HuH-7.5 (cell line): ENCODE measurements around the gene PRKACA.

Source experiments
- DNase-seq: peaks from one replicate; pipeline ENCODE4 v3.0.0; 2011; ENCODE audit warnings: low spot score

PRKACA gene

DNA sequence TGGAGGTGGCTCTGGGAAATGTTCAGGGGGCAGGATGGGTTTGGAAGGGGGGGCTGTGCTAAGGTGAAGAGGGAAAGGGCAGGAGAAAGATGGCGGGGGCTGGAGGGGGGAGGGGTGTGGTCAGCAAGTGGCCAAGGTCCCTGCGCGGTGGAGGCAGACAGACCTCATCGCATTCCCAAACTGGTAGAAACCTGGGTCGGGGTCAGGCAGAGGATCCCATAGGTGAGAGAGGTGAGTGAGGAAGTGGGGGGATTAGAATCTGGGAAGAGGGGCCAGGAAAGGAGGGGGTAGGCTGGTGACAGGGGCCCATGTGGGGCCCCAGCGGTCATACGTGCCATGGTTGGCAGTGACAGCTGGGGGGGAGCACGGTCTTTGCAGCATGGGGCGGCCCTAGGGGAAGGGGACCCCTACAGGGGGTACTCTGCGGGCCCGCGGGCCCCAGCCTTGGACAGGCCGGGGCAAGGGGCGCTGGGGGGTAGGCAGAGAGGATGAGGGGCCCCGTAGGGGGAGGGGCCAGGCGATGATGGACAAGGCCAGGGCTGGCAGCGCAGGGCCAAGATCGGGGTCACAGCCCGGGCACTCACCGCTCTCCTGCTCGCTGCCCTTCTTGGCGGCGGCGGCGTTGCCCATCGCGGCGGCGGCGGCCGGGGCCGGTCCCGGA is 514 bp downstream of the PRKACA start:
- no peak for DNase-seq

DNA sequence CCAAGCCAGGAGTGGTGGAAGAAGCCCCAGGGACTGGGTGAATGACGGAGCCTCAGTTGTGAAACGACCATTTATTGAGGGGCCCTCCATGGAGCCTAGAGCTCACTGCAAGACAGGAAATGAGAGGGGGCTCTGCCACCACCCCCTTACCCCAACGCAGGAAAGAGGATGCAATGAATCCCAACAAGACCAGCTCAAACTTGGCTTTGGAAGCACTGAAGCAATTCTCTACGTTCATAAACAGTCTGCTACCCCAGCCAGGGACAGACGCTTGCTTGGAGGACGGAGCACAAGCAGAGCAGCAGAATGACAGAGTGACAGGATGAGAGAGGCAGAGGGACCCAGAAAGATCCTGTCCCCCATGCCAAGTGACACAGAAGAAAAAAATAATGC is 1.0 kb downstream of the PRKACA start:
- DNase-seq: no peak

DNA sequence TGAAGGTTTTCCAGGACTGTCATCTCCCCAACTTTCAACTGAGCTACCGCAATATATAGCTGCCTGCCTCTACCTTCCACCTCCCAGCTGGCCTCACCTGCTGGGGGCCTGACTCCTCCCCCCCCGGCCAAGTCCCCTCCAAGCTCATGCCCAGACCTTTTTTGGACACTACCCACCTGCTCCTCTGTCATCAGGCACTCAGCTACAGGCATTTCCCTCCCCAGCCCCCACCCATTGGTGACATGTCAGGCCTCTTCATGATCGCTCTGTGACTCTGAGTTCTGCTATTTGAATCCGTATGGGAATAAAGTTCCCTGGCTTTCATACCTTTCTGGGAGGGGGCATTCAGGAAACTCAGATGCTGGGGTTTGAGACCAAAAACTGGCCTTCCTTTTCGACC is 1.8 kb downstream of the PRKACA start:
- no peak for DNase-seq

DNA sequence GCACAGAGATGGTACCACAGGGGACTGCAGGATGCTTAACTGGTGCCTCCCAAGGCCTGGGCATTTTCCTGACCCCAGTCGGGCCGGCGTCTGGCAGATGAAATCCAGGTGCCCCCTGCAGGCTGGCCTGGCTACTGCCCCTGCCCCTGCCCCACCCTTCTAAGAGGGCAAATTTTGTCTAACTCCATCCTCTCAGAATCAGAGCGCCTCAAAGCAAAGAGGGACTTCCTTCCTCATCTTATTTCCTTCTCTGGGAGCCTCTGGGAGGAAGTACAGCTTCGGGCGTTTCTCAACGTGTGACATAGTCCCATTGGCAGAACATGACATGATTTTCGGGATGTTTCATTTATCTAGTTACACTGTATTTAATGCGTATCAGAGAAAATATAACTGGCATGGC is 2.7 kb downstream of the PRKACA start:
- no peak for DNase-seq

DNA sequence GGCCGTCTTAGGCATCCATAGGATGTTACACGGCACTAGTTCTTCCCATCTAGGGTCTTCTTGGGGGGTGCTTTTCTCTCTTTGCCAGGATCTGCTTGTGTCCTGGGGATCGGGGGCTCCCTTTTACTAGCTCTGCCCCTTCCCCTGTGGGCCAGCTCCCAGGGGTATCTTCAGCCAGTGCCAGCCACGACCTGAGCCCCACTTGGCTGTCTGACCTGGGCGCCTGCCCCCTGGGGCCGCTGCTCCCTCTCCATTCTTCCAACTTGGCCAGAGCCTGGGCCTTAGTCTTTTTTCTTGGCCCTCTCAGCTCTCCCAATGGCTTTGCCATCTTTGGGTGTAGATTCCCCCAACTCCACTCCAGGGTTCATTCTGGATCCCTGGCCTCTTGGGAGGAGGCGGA is 3.1 kb downstream of the PRKACA start:
- no peak for DNase-seq

DNA sequence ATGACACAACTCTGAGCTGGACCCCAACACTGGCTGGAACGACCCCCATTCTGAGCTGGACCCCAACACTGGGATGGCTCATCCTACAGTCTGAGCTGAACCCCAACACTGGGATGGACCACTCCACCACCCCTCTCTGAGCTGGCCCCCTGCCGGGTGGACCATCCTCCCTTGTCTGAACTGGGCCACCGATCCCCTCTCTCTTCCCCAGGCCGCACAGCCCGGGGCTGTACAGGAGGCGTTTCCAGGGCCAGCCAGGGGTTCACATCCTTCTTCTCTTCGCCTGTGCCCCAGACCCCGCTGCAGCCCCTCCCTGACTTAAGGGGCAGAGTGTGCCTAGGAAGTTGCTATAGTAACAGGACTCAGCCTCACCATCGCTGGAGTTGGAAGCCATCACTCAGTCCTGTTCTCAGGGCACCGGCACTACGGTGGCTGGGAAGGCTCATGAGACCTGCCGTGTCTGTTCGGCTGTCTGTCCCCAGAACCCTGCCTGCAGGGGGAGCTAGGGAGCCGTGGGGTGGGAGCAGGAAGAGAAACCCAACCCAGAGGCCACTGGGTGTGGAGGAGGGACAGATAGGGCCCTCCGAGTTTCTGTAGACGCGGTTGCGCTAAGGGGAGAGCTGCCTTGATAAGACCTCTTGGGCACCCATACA is 3.7 kb downstream of the PRKACA start:
- DNase-seq: no peak

DNA sequence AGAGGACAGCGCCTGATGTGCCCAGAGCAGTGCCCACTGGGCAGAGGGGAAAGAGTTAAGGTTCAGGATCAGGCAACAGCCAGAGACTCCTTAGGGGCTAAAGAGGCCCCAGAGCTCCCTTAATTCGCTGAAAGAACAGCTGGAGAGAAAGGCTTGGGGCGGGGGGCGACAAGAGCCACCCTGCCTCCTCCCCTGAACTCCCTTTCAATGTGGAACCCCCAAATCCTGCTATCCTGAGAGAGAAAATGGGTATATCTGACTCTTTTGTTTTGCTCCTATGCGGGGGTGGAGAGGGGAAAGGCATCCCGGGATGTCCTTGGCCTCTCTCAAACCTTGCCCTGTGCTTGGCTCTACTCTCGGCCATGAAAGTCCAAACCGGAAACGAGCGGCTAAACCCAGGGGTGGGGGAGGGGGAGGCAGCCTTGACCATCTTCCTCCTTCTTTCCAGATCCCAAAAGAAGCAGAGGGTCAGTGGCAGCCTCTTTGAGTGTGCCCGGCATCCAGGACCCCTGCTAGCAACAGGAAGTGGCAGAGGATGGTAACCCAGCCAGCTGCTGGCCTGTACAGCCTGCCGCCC is 4.7 kb downstream of the PRKACA start:
- DNase-seq: no peak

DNA sequence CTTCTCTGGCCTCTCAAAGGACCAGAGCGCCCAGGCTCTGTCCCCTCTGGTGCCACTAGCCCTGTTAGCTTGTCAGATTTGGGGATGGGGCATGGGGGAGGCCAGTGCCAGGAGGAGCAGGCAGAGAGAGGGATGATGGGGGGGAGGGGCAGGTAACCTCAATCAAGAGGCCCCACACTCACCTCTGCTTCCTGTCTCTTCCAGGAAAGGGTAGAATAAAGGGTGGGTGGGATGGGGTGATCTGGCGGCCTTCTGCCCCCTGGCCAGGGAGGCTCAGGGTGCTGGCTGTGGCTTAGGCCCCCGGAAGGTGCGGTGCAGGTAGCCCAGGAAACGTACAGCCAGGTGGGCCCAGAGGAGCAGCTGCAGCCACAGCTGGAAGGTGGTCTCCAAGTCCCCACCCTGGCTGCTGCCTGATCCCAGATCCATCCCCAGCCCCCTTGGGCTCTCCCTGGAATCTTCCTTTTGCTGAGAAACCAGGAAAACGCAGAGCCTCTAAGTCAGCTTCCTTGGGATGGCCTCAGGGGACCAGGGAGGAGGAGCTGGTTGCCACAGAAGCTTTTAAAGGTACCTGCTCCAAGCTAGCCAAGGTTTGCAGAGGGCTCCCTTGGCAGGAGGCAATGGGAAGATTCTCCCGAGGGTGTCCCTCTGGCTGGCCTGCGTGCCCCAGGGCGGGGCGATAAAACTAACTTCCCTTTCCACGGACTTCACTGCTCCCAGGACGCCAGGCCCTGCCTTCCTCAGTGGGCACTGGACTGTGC is 5.3 kb downstream of the PRKACA start:
- no peak for DNase-seq

DNA sequence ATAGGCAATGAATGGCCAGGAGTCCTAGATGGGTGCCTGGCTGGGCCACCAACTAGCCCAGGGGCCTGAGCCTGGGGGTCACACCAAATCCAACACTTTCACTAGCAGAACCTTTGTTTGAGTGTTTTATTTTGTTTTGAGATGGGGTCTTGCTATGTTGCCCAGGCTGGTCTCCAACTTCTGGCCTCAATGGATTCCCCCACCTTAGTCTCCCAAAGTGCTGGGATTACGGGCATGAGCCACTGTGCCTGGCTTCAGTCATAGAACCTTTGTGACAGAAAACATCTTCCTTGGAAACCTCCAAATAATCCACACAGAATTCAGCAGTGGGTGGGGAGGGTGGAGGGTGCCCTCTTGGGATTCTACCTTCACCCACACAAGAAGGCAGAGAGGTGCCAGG is 6.1 kb downstream of the PRKACA start:
- no peak for DNase-seq

DNA sequence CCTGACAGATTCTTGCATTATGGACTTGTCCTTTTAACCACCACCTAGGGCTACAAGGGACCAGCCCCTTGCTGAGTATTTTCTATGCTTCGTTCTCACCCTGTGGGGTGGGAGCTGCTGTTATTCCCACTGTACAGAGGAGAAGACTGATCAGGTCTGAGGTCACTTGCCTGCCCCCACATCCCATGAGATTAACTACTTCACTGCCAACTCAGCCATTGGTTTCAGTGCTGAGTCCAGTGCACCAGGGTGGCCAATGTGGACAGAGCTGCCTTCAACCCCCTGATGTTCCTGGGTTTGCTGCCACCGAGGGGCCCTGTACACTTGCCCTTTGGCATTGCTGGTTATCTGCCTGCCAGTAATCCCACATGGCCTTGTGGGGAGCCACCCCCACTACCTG is 6.9 kb downstream of the PRKACA start:
- DNase-seq: no peak

DNA sequence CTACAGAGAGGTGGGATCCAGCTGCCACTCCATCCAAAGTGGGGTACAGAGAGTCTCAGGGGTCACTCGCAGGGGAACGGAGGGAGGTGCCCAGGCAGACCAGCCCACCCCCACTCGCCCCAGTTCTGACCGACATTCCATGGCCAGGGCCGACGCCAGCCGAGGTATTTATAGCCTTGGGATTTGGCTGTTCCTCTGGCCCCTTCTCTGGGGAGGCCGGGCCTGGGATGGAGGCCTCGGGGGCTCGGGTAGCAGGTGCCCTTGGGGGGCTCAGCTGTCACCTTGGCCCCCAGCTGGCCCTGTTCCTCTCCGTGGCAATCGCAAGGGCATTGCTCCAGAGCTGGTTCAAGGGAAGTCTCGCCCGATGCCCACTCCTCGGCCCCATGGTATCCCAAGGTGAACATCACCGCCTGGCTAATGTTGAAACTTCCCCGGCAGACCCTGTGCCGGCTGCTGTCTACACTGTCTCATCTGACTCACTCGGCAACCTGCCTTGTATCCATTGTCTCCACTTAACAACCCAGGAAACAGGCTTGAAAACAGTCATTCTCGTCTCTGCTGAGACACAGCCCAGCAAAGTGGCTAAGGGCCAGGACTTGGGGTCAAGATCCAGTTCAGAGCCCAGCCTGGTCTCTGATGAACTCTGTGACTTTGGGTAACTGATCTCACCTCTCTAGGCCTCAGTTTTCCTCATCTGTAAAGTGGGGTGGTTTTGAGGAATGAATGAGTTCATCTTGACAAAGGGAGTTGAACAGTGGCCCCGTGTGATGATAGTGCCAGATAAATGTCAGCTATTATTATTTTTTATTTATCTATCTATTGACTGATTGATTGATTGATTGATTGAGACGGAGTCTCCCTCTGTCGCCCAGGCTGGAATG is 9.7 kb downstream of the PRKACA start:
- DNase-seq: no peak

DNA sequence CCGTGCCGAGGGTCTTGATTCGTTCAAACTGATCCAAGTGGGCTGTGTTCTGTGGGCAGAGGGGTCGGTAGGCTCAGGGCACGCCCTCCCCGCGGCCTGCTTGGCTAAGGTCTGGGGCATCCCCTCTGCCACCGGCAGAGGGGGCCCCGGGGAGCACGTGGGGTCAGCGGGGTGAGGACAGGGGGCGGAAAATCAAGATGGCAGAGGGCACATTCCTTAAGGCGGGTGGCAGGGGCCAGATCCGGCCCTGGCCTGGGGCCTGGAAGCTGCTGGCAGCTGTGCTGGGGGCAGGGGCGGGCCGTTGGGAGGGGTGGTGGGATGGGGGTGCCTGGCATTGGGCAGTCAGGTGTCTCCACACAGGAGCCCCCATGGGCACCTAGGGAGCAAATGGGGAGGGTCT is 10.7 kb downstream of the PRKACA start:
- DNase-seq: no peak

DNA sequence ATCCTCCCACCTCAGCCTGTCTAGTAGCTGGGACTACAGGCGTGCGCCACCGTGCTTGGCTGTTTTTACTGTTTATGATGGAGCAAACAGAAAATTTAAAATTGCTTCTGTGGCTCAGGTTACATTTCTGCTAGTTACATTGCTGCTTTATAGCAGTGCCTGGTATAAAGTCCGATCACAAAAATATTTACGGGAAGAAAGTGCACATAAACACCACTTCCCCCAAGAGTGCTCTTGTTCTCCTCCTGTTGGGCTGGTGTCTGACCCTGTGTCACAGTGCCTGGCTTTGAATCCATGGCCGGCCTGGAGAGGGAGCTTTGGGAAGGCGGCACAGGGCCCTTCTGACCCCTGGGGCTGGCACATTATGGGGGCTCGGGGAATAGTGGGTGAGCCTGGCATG is 11.9 kb downstream of the PRKACA start:
- no peak for DNase-seq

DNA sequence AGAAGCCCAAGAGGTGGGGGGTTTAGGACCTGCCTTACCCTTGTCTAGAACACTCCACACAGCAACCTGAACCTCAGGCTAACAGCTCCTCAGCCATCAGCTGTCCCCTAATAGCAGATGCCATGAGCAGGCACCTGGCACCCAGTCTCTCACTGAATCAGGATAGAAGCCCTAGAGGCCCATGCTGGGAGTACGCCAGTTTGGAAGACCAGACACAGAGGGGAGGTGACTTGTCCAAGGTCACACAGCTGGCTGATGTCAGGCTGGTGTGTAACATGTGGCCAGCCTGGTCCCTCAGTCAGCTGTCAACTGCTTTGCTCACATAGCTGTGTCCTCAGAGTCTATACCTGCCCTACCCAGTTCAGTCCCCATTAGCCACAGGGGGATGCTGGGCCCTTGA is 14.3 kb downstream of the PRKACA start:
- no peak for DNase-seq

DNA sequence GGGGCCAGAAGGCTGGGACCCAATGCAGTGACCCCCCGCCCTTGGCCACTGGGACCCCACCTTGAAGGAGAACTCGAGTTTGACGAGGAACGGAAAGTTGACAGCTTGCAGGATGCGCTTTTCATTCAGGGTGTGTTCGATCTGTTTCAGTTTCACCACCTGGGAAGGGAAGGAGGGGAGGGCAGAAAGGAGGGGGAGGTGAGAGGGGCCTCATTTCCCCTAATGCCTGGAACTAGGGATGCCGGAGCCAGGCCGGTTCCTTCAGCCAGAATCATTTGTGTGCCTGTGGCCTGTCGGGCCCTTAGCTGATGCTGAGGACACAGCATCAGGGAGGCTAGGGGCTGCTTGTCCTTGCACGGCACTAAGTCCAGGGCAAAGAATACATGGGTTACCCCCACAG is 14.8 kb downstream of the PRKACA start:
- no peak for DNase-seq

DNA sequence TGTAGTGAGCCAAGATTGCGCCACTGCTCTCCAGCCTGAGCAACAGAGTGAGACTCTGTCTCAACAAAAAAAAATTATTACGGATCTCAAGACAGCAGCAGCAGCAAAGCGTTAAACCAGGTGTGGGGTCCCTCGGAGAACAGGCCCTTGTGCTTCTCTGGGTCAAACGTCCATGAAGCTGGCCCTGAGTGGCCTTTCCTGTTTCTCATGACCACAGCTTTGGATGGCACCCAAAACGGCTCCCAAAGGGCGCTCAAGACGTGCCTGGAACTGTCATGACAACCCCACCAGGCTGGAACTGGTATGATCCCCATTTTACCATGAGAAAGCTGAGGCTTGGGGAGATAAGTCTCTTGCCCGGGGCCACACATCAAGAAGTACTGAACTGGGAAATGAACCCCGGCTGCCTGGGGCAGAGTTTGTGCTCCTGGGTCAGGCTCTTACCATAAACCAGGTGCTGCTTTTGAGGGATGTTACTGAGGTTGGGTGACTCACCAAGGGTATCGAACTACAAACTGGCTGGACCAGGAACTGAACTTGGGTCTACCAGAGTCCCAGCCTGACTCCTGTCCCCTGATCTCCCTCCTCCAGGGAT is 15.4 kb downstream of the PRKACA start:
- DNase-seq: no peak

DNA sequence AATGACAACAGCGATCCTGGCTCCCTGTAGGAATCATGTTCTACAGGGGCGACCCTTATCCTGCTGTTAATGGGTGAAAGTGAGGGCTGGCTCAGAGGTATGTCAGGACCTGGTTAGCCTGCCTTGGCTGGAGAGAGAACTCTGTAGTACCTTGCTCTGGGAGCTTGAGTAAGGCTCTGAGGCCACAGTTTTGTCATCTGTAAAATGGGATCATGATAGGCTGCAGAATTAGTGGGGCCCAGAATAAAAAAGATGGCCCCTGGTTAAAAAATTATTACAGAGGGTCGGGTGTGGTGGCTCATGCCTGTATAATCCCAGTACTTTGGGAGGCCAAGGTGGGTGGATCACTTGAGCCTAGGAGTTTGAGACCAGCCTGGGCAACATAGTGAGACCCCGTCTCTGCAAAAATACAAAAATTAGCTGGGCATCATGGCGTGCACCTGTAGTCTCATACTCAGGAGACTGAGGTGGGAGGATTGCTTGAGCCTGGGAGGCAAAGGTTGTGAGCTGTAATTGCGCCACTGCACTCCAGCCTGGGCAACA is 16.5 kb downstream of the PRKACA start:
- no peak for DNase-seq

DNA sequence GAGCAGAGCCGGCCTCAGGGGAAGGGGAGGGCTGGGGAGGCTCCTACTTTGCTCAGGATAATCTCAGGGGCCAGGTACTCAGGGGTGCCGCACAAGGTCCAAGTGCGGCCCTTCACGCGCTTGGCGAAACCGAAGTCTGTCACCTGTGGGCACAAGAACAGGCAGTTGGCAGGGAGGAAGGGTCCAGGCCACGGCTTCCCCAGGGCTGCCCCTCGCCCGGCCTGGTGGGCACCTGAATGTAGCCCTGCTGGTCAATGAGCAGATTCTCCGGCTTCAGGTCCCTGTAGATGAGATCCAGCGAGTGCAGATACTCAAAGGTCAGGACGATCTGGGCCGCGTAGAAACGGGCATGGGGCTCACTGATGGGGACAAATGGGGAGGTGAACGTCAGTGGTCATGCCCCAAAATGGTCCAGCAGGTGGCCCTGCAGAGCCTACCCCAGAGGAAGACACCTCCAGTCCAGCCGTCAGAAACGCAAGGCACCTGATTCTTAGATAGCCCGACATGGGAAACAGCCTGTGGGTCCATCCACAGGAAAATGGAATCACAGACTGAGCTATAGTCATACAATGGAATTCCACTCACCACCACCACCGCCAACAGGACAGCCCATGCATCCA is 19.9 kb downstream of the PRKACA start:
- no peak for DNase-seq

DNA sequence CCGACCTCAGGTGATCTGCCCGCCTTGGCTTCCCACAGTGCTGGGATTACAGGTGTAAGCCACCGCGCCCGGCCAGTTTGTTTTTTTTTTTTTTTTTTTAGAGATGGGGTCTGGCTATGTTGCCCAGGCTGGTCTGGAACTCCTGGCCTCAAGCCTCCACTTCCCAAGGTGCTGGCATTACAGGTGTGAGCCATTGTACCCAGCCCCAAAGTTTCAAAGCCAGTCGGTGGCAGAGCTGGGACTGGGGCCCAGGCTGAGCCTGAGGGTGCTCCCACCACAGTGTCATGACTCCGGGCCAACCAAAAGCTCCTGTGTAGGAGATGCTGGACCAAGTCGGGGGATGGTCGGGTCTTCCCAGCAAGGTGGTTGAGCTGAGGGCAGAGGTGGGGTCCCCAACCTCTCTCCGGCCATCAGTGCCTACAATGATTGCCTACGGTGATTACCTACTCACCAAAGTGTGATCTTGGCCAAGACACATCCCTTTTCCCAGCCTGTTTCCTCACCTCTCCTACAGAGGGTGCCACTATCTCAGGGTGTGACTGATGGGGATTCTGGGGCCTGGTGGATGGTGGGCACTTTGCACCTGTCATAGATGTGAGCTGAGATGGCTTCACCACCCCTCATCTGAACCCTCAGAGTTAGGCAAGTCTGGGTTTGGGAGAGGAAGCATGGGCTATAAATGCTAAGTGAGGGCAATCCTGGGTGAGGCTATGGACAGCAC is 21.1 kb downstream of the PRKACA start:
- no peak for DNase-seq

DNA sequence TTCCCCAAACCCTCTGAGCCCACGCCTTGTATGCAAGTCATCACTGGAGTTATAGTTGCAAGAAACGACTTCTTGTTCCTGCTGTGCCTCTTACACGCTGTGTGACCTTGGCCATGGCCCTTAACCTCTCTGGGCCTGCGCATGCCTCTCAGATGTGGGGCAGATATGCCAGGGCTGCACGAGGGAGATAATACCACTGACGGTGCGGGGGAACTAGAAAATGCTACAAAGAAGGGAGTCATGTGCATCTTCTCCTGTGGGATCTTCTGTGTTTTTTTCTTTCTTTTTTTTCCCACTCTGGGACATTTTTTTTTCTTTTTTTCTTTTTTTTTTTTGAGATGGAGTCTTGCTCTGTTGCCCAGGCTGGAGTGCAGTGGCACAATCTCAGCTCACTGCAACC is 22.7 kb downstream of the PRKACA start:
- no peak for DNase-seq
